Smooth muscle cell (in vitro differentiated cells): Measurements from ENCODE around the gene RERE. TPM values are rescaled to one million over a fixed set of nuclear protein-coding genes. Genes with fewer than 3 reads are reported as not detected.

ENCODE experiments used
- DNase-seq: peaks from one replicate; lab custom pipeline; 2025; ENCODE audit not compliant: unreplicated experiment; lab: John Stamatoyannopoulos, UW
- H2AFZ ChIP-seq: fragments of 200-600 bp; sonication (generic); 2 replicates; pipeline ENCODE4 v1.6.0; 2016; ENCODE audit warnings: antibody characterized with exemption, low read depth, mild to moderate bottlenecking
- H3F3A ChIP-seq: fragments of 200-600 bp; sonication (generic); 2 replicates; pipeline ENCODE4 v1.6.0; 2017; ENCODE audit warnings: antibody characterized with exemption, low read depth
- H3K27ac ChIP-seq: fragments of 200-600 bp; sonication (generic); 2 replicates; pipeline ENCODE4 v1.5.1; 2016; ENCODE audit warnings: low read depth, mild to moderate bottlenecking
- H3K27me3 ChIP-seq: fragments of 200-600 bp; sonication (generic); 2 replicates; pipeline ENCODE4 v1.6.1; 2016; ENCODE audit warnings: low read depth, mild to moderate bottlenecking
- H3K36me3 ChIP-seq: fragments of 200-600 bp; sonication (generic); 2 replicates; pipeline ENCODE4 v1.5.1; 2016; ENCODE audit warnings: low read depth
- H3K4me1 ChIP-seq: fragments of 200-600 bp; sonication (generic); 2 replicates; pipeline ENCODE4 v1.5.1; 2016; ENCODE audit warnings: low read depth
- H3K4me2 ChIP-seq: fragments of 200-600 bp; sonication (generic); 2 replicates; pipeline ENCODE4 v1.6.0; 2016; ENCODE audit warnings: mild to moderate bottlenecking
- H3K4me3 ChIP-seq: fragments of 200-600 bp; sonication (generic); 2 replicates; pipeline ENCODE4 v1.5.1; 2016; ENCODE audit warnings: mild to moderate bottlenecking
- H3K79me2 ChIP-seq: fragments of 200-600 bp; sonication (generic); 2 replicates; pipeline ENCODE4 v1.6.0; 2016; ENCODE audit warnings: low read depth, mild to moderate bottlenecking
- H3K9ac ChIP-seq: fragments of 200-600 bp; sonication (generic); 2 replicates; pipeline ENCODE4 v1.6.0; 2016; ENCODE audit warnings: low read depth
- H3K9me3 ChIP-seq: fragments of 200-600 bp; sonication (generic); replicated peaks from 2 replicates; pipeline ENCODE4 v1.5.1; 2016; ENCODE audit warnings: low read depth
- H4K20me1 ChIP-seq: fragments of 200-600 bp; sonication (generic); 2 replicates; pipeline ENCODE4 v1.6.0; 2016; ENCODE audit warnings: low read depth
- CTCF ChIP-seq: fragments of 200-600 bp; sonication (generic); IDR thresholded peaks from 2 replicates; pipeline ENCODE4 v1.5.1; 2017; ENCODE audit warnings: borderline replicate concordance, mild to moderate bottlenecking, antibody characterized with exemption; ENCODE audit not compliant: insufficient read depth, poor library complexity, severe bottlenecking
- WGBS: methylation state at CpG from one replicate; pipeline ENCODE4 v1.1.7; 2016; ENCODE audit warnings: low lambda C conversion rate; 5-methylcytosine and 5-hydroxymethylcytosine counted together
- polyA plus RNA-seq: library from polyadenylated mRNA; unstranded; fragments of >200 nt; fragmentation: Nextera tagmentation; extraction: Ambion mirVana; gene quantifications from 2 replicates; pipeline ENCODE4 v1.2.1, GENCODE V29; 2016
- total RNA-seq: library from RNA; depleted of rRNA; stranded (reverse); fragments of >200 nt; gene quantifications from 2 replicates; pipeline ENCODE4 v1.2.3, GENCODE V29; 2014

Gene RERE
- total and polyA plus RNA-seq, 2 experiments from 2014 or later = 45.6 to 59.2 TPM

DNA sequence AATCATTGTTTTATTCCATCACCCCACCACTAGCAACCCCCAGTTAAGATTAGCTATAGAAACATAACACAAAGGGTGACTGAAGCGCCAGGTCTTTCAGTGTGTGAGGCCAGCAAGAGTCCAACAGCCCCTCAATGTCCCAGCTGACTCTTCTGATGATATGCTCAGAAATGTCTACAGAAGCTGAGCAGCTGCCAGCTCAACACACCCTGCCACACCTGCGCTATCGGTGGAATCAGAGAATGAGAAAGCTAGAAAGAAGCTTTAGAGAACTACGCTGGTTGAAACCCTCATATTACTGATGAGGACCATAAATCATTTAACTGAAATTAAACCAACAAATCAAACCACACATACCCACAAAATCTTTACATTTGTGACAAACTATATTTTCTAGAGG is 383.3 kb downstream of the RERE start:
- peaks cover 85% of the 10 kb centered on the region for H4K20me1 ChIP-seq
- H3K79me2 ChIP-seq = peaks cover 53% of the 10 kb centered on the region
- no peak overlapping the region for H3K27ac ChIP-seq
- H3K27me3 ChIP-seq = no peaks in the 10 kb centered on the region
- peaks cover 8% of the 10 kb centered on the region for H3F3A ChIP-seq
- no peaks in the 10 kb centered on the region for H3K9me3 ChIP-seq
- H3K4me3 ChIP-seq = no peak overlapping the region
- no peak for TF ChIP-seq CTCF
- WGBS = 97% methylated on average over 4 of the region's 4 CpGs
- H2AFZ ChIP-seq = no peak overlapping the region
- H3K4me1 ChIP-seq = peaks cover 11% of the 10 kb centered on the region
- no peak overlapping the region for H3K4me2 ChIP-seq
- no peak for DNase-seq
- H3K36me3 ChIP-seq = no peaks in the 10 kb centered on the region
- no peak overlapping the region for H3K9ac ChIP-seq

GRCh38 chr1:8431784-8432183 is 385.7 kb downstream of the RERE start:
- H3K4me2 ChIP-seq = no peak overlapping the region
- 95% methylated on average over 7 of the region's 7 CpGs for WGBS
- no peaks in the 10 kb centered on the region for H3K36me3 ChIP-seq
- peaks cover 46% of the 10 kb centered on the region for H3K79me2 ChIP-seq
- H2AFZ ChIP-seq = no peak overlapping the region
- peaks cover 88% of the 10 kb centered on the region for H4K20me1 ChIP-seq
- no peak overlapping the region for H3K4me3 ChIP-seq
- TF ChIP-seq CTCF = no peak
- DNase-seq = no peak
- no peaks in the 10 kb centered on the region for H3K4me1 ChIP-seq
- no peak overlapping the region for H3K9ac ChIP-seq
- no peaks in the 10 kb centered on the region for H3K27me3 ChIP-seq
- H3K27ac ChIP-seq = no peak overlapping the region
- no peaks in the 10 kb centered on the region for H3K9me3 ChIP-seq
- H3F3A ChIP-seq = peaks cover 7% of the 10 kb centered on the region

- no peak overlapping the region for H2AFZ ChIP-seq
- no peaks in the 10 kb centered on the region for H3K9me3 ChIP-seq
- no peak for DNase-seq
- H3K4me2 ChIP-seq = no peak overlapping the region
- H4K20me1 ChIP-seq = peaks cover 93% of the 10 kb centered on the region
- H3K79me2 ChIP-seq = peaks cover 38% of the 10 kb centered on the region
- H3K27me3 ChIP-seq = no peaks in the 10 kb centered on the region
- H3K27ac ChIP-seq = no peak overlapping the region
- no peak overlapping the region for H3K4me3 ChIP-seq
- 92% methylated on average over 8 of the region's 8 CpGs for WGBS
- no peaks in the 10 kb centered on the region for H3K36me3 ChIP-seq
- no peak overlapping the region for H3K9ac ChIP-seq
- H3K4me1 ChIP-seq = no peaks in the 10 kb centered on the region
- peaks cover 12% of the 10 kb centered on the region for H3F3A ChIP-seq
- no peak for TF ChIP-seq CTCF
Measured at GRCh38 chr1:8431019-8431418, 386.4 kb downstream of the RERE start.

- H3K9ac ChIP-seq = no peak overlapping the region
- H3K79me2 ChIP-seq = peaks cover 33% of the 10 kb centered on the region
- no peak for DNase-seq
- WGBS = 98% methylated on average over 2 of the region's 2 CpGs
- no peak overlapping the region for H2AFZ ChIP-seq
- no peak overlapping the region for H3K4me3 ChIP-seq
- no peaks in the 10 kb centered on the region for H3K9me3 ChIP-seq
- no peak overlapping the region for H3K4me2 ChIP-seq
- H3K27me3 ChIP-seq = no peaks in the 10 kb centered on the region
- no peaks in the 10 kb centered on the region for H3K4me1 ChIP-seq
- TF ChIP-seq CTCF = no peak
- peaks cover 13% of the 10 kb centered on the region for H3F3A ChIP-seq
- H3K36me3 ChIP-seq = no peaks in the 10 kb centered on the region
- H3K27ac ChIP-seq = no peak overlapping the region
- H4K20me1 ChIP-seq = peaks cover 93% of the 10 kb centered on the region
Measured at GRCh38 chr1:8430476-8430875, 387.0 kb downstream of the RERE start.
